Activated naive CD4-positive, alpha-beta T cell treated with anti-CD3 and anti-CD28 coated beads, Interleukin-2, amount 50 U/mL, for 16 hours (primary cell): ENCODE measurements around the gene SORCS2.

Source experiments
- DNase-seq: peaks from one replicate; pipeline ENCODE4 v3.0.0-alpha.2; 2020

Gene SORCS2

DNA sequence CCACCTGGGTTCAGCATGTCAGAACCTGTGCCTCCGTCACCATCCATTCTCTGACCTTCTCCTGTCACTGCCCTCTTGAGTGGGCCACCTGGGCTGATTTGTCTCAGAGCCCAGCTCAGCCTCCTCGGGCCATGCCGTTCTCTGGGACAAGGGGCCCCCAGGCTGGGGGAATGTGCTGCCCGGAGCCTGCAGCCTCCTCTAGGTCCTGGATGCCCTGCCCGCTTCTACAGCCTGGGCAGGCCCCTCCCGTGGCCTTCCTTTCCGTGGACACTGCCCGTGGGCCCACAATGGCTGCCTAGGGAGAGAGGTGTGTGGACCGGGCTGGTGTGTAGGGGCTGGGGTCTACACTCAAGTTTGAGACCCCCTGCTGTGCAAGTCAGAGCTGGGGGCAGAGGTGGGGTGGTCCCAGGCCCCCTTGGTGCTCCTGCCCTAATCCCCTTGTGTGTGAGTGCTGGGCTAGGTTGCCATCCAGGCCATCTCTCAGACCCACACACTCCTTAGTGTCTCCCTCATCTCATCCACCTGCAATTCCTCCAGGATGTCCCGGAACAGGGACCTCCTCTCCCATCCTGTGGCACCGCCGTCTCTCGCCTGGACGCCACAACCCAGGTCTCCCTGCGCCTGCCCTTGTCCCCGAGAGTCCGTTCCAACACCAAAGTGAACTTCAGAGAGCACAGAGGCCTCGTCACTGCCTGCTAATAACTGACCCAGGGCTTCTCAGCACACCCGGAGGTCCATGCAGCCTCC lies 230.0 kb downstream of the SORCS2 start:
- DNase-seq = peak; percentile 4

DNA sequence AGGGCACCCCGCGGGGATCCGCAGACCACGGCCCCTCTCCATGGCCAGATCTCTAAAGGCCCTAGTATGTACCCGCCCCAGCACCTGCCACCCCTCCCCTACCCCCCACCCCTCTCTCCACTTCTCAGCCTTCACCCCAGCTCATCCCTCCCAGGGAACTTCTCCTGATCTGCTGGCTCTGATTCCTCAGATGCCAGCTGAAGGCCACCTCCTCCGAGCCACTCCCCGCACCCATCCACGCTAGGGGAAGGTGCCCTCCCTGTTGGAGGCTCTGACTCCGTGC lies 230.5 kb downstream of the SORCS2 start:
- no peak for DNase-seq

- no peak for DNase-seq
Measured at GRCh38 chr4:7423391-7423790, 231.1 kb downstream of the SORCS2 start.

- no peak for DNase-seq
Measured at GRCh38 chr4:7423801-7424552, 231.6 kb downstream of the SORCS2 start.

- DNase-seq = peak; percentile 5
Measured at GRCh38 chr4:7424553-7425111, 232.3 kb downstream of the SORCS2 start.

DNA sequence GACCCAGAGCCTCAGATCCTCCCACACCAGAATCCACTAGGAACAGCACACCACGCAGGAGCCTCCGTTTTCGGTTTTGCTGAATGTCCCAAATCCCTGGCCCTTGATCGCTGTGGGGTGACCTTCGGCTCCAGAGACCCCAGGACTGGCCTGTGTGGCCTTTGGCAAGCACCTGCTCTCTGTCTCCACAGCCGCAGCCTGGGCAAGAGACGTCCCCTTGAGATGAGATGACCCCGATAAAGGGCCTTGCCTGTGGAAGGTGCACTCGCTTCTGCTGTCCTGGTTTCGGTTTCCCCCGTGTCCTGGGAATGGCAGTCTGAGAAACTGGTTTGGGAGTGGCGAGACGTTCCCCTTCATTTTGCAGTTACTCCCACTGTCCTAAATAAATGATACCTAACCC lies 232.8 kb downstream of the SORCS2 start:
- peak; percentile 6 for DNase-seq

- no peak for DNase-seq
Measured at GRCh38 chr4:7425591-7426468, 233.5 kb downstream of the SORCS2 start.

GRCh38 chr4:7426525-7427171 lies 234.3 kb downstream of the SORCS2 start:
- DNase-seq = peak; percentile 4

- no peak for DNase-seq
Measured at GRCh38 chr4:7427361-7427760, 235.0 kb downstream of the SORCS2 start.

DNA sequence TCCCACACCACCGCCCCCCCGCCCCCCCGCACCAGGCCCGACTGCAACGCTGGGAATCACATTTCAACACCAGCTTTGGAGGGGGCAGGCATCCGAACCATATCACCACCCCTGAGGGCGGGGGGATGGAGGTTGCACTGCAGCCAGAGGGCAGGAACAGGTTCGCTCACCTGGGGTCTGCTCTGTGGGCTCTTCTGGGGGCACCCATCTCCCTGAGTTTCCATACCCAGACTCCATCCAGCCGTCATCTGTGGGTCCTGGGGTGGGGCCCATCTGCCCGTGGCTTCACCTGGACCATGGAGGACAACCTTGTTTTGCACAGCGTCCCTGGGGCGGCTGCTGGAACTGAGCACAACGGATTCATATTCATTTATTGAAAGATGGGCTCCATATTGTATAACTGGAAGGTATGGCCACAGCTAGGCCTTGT lies 235.5 kb downstream of the SORCS2 start:
- peak; percentile 4 for DNase-seq

DNA sequence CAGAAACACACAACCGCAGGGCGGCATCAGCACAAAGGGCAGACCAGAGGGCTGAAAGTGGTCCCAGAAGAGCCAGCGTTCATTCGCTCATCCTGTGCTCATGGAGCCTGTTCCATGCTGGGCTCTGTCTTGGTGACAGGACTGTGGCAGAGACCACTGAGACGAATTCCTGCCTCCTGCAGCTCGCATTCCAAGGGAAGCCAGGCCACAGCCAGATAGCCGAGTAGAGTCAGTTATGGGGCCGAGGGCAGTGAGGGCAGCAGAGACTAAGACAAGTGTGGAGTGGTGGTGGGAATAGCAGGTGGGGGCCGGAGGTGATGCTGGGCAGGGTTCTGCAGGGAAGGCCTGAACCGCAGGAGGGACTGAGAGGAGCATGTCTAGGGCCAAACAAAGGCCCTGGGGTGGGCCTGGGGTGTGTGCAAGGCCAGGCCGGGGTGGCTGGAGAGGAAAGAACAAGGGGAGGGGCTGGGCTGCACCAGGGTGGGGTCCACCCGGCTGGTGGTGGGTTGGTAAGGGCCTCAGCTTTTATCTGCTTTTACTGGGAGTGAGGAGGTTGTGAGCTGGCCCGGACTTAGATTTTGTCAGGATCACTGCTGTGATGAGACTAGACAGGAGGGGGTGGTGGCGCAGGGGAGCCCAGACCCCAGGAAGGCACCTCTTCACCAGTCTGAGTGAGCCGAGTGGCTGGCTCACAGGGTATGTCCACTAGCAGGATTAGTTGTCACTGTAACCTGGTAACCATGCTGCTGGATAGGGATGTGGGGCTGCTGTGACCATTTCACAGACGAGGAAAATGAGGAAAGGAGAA lies 236.1 kb downstream of the SORCS2 start:
- no peak for DNase-seq

DNA sequence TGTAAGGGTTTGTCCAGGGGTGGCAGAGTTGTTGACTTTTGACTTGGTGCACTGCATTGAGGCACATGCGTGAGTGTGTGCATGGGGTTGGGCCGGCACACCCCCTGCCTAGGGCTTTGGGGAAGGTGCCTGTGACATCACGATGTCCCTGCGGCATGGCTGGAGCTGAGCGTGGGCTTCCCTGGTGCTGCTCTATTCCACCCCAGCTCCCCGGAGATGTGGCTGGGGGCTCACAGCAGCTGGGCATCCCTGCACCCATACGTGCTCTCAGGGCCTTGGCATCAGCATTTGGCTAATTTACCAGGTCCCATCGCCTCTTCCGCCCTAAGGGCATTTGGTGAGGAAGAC lies 236.7 kb downstream of the SORCS2 start:
- peak; percentile 5 for DNase-seq

DNA sequence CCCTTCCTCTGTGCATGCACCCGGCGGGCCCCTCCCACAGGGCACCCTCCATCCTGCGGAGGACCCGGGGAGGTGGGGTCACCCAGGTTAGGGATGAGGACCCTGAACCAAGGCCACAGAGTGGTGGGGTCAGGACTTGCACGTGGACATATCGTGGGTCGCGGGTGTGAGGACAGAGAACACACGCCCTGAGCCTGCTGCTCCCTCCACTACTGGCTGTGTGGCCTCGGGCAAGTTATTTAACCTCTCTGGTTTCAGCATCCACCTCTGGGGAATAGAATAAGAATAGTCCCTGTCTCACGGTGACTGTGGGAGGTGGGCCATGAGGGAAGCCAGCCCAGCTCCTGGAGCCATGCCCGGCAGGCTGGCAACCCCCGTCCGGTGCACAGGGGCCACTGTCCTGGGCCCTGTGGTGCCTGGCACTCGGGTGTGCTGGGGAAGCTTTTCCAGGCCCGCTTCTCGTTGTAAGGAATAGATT lies 237.3 kb downstream of the SORCS2 start:
- DNase-seq = peak; percentile 6

- DNase-seq = peak; percentile 6
Measured at GRCh38 chr4:7430368-7430964, 238.1 kb downstream of the SORCS2 start.

GRCh38 chr4:7430965-7431695 lies 238.8 kb downstream of the SORCS2 start:
- peak; percentile 9 for DNase-seq

- DNase-seq = peak; percentile 5
Measured at GRCh38 chr4:7431696-7432530, 239.6 kb downstream of the SORCS2 start.

DNA sequence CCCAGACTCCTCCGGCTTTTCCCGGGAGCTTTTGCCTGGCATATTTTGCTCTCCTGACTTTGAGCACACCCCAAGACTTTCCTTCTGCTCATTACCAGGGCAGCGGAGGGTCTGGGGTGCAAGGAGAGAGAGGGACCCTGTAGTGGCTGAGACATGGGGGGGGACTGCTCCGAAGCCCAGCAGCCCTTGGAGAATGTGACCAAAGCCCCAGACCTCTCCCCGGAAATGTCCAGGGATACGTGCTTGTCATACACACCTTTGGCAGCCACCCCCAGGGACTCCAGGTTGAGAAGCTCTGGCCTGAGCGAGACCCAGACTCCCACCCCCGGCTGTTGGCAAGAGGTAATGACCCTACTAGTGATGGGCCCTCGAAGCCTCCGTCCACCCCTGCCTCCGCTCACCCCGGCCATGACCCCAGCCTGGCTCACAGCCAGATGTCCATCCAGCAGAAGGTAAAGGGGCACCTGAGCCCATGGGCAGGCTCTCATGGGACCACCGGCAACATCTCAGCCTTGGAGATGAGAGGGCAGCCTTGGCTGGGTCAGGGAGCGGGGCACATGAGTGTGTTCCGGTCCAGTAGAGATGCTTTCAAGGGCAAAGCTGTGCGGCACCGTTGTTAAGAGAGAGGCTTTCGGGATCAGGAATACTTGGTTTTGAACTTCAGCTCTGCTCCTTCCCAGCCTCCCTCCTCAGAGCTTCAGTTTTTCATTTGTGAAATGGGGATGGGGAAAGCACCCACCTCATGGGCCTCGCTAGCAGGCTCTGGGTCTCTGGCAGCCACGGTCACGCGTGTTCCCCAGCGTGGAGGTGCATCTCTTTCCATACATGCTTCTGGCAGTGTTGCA lies 240.4 kb downstream of the SORCS2 start:
- DNase-seq = peak; percentile 3

DNA sequence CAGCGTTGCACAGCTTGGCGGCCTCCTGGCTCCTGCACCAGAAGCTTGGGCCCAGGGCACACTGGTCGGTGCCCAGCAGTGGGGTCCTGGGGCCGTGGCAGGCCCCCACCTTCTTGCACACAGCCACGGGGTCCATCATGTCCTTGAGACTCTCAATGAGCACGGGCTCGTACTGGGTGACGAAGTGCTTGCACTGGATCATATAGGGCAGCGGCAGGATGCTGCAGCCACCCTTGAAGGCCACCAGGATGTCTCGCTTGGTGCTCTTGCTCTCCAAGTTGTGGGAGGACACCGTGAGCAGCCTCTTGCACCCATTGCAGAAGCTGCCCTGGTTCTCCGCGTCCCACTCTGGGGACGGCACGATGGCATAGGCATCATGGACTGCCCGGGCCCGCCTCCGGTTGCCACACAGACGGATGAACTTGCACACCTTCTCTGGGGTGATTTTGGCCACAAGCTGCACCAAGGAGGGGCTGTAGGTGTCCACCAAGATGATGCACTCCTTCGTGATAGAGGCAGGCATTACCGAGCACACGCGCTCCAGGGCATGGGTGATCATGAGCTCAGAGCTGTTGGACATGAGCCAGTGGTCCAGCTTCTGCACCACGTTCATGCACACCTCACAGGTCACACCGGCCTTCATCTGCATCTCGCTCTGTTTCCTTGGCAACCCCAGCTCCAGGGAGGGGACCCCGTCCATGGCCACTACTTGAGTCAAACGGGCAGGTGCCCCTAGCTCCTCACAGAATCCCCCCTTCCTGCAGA lies 241.2 kb downstream of the SORCS2 start:
- DNase-seq = peak; percentile 3
